Measurements from ENCODE around the gene FBXL7. TPM values are rescaled to one million over a fixed set of nuclear protein-coding genes. Genes with fewer than 3 reads are reported as not detected.

The FBXL7 gene
- polyA plus RNA-seq, 4 donors = 0.22 to 4.2 (median 2.7) TPM

DNA sequence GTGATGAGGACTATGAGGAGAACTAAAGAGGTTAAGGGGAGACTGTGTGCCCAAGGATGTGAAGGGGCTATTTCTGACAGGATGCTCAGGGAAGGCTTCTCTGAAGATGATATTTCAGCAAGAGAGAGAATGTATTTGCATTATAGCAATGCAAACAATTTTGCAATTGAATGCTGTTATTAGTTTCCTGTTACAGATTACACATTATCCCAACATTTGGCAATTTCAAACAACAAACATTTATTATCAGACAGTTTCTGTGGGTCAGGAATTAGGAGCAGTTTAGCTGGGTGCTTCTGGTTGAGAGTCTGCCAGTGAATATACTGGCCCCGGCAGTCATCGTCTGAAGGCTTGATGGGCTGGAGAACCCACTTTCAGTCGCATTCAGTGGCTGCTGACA is 451.6 kb downstream of the FBXL7 start:
- Histone ChIP-seq H3K36me3 (ENCODE audit: control insufficient read depth in 3 of 3, insufficient read depth in 2 of 3, low read depth in 1 of 3, low read length in 3 of 3) (no peaks in the 10 kb centered on the region), H3K9me3 (ENCODE audit: control insufficient read depth in 2 of 2, insufficient read depth in 1 of 2, low read depth in 1 of 2, low read length in 1 of 2) (no peaks in the 10 kb centered on the region), H3K4me3 (ENCODE audit: low read depth in 1 of 3, low read length in 3 of 3) (no peak overlapping the region), H3K27me3 (ENCODE audit: control insufficient read depth in 3 of 3, insufficient read depth in 3 of 3, low read length in 3 of 3) (no peaks in the 10 kb centered on the region), H3K4me1 (ENCODE audit: control insufficient read depth in 3 of 3, insufficient read depth in 2 of 3, low read depth in 1 of 3, low read length in 2 of 3) (no peaks in the 10 kb centered on the region), H3K27ac (ENCODE audit: low read depth in 1 of 3, low read length in 2 of 3) (no peak overlapping the region)
- FAIRE-seq = no peak
- DNase-seq = no peak
- 89 to 92% (median 92%) methylated on average over 3 of the region's 3 CpGs for WGBS, 3 donors

DNA sequence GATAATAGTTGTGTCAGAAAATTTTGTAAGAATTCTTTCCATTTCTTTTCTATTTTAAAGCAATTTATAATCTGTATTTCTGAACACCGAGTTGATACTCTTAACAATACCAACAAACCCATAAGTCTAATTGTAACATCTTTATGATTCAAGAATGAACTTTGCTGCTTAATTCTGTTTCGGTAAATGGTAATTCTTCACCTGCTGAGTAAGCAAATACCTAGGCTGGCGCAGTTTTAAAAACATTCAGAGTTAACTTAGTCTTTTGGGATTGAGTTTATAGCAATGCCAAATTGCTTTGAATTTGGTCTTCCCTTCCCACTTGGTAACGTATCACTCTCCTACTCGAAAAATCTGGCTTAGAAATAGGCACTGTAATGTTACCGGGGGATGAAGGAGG is 456.6 kb downstream of the FBXL7 start:
- FAIRE-seq (no peak), DNase-seq (no peak)
- H3K4me1 ChIP-seq (ENCODE audit: control insufficient read depth in 3 of 3, insufficient read depth in 2 of 3, low read depth in 1 of 3, low read length in 2 of 3) = no peaks in the 10 kb centered on the region
- no peak overlapping the region for H3K27ac ChIP-seq (ENCODE audit: low read depth in 1 of 3, low read length in 2 of 3)
- H3K27me3 ChIP-seq (ENCODE audit: control insufficient read depth in 3 of 3, insufficient read depth in 3 of 3, low read length in 3 of 3) = no peaks in the 10 kb centered on the region
- no peak overlapping the region for H3K4me3 ChIP-seq (ENCODE audit: low read depth in 1 of 3, low read length in 3 of 3)
- no peaks in the 10 kb centered on the region for H3K36me3 ChIP-seq (ENCODE audit: control insufficient read depth in 3 of 3, insufficient read depth in 2 of 3, low read depth in 1 of 3, low read length in 3 of 3)
- no peaks in the 10 kb centered on the region for H3K9me3 ChIP-seq (ENCODE audit: control insufficient read depth in 2 of 2, insufficient read depth in 1 of 2, low read depth in 1 of 2, low read length in 1 of 2)
- 83 to 89% (median 87%) methylated on average over 6 of the region's 6 CpGs for WGBS, 3 donors

DNA sequence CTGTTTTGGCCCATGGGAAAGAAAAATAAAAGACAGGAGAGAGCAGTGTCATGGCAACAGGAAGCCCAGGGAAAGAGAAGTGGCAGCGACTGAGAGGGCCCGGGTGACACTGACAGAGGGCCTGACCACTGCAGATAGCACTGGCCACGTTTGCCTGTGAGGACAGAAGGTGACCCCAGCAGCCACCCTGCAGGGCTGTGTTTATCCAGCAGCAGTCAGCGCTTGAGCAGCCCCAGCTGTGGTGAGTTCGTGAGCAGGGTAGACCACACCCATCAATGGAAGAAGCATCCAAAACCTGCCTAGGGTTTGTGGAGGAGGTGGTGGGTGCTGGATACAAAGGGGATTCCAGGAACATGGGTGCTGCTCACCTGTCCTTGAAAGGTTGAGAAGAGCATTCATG is 457.1 kb downstream of the FBXL7 start:
- WGBS, 3 donors = 58 to 72% (median 64%) methylated on average over 5 of the region's 5 CpGs
- H3K36me3 ChIP-seq (ENCODE audit: control insufficient read depth in 3 of 3, insufficient read depth in 2 of 3, low read depth in 1 of 3, low read length in 3 of 3) = no peaks in the 10 kb centered on the region
- H3K27me3 ChIP-seq (ENCODE audit: control insufficient read depth in 3 of 3, insufficient read depth in 3 of 3, low read length in 3 of 3) = no peaks in the 10 kb centered on the region
- H3K27ac ChIP-seq (ENCODE audit: low read depth in 1 of 3, low read length in 2 of 3) = no peak overlapping the region
- FAIRE-seq (no peak), DNase-seq (no peak)
- no peaks in the 10 kb centered on the region for H3K4me1 ChIP-seq (ENCODE audit: control insufficient read depth in 3 of 3, insufficient read depth in 2 of 3, low read depth in 1 of 3, low read length in 2 of 3)
- no peaks in the 10 kb centered on the region for H3K9me3 ChIP-seq (ENCODE audit: control insufficient read depth in 2 of 2, insufficient read depth in 1 of 2, low read depth in 1 of 2, low read length in 1 of 2)
- no peak overlapping the region for H3K4me3 ChIP-seq (ENCODE audit: low read depth in 1 of 3, low read length in 3 of 3)

DNA sequence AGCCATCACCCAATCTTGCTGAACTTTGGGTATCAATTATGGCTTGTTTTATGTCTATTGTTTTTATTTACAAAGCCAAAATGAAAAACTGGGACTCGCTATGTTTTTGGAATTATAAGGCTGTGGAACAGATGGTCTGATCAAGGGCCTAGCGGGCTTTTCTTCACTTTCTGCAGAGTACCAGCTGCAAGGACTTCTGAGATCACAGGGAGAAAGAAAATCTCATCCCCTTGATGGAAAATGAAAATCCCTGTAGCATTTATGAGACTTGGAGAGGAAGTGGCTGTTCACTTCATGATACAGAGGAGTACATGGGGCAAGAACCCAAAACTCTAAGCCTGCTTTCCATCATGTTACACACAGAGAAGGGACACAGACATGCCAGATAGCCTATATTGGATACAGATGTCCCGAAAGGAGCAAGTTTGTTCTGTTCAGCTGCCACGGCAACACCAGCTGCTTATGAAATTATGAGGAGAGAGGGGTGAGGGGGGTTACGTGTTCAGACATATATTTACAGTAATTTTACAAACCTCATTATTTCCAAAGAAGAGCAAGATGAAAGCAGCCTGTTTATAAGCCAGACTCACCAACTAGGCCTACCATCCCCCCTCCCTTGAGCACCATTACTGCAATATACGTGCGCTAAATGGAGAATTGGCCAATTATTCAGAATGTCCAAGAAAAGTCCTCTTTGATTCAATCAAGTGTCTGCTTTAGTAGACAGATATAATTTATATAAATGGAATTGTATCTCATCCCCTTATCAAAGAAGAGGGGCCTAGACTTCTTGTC is 459.6 kb downstream of the FBXL7 start:
- peak in 1 of 2 donors; percentile 14 for DNase-seq
- H3K36me3 ChIP-seq (ENCODE audit: control insufficient read depth in 3 of 3, insufficient read depth in 2 of 3, low read depth in 1 of 3, low read length in 3 of 3) = no peaks in the 10 kb centered on the region
- no peak overlapping the region for H3K4me3 ChIP-seq (ENCODE audit: low read depth in 1 of 3, low read length in 3 of 3)
- WGBS, 3 donors = 73 to 84% (median 79%) methylated on average over 7 of the region's 7 CpGs
- no peaks in the 10 kb centered on the region for H3K9me3 ChIP-seq (ENCODE audit: control insufficient read depth in 2 of 2, insufficient read depth in 1 of 2, low read depth in 1 of 2, low read length in 1 of 2)
- no peaks in the 10 kb centered on the region for H3K4me1 ChIP-seq (ENCODE audit: control insufficient read depth in 3 of 3, insufficient read depth in 2 of 3, low read depth in 1 of 3, low read length in 2 of 3)
- no peaks in the 10 kb centered on the region for H3K27me3 ChIP-seq (ENCODE audit: control insufficient read depth in 3 of 3, insufficient read depth in 3 of 3, low read length in 3 of 3)
- H3K27ac ChIP-seq (ENCODE audit: low read depth in 1 of 3, low read length in 2 of 3) = no peak overlapping the region
- no peak for FAIRE-seq

DNA sequence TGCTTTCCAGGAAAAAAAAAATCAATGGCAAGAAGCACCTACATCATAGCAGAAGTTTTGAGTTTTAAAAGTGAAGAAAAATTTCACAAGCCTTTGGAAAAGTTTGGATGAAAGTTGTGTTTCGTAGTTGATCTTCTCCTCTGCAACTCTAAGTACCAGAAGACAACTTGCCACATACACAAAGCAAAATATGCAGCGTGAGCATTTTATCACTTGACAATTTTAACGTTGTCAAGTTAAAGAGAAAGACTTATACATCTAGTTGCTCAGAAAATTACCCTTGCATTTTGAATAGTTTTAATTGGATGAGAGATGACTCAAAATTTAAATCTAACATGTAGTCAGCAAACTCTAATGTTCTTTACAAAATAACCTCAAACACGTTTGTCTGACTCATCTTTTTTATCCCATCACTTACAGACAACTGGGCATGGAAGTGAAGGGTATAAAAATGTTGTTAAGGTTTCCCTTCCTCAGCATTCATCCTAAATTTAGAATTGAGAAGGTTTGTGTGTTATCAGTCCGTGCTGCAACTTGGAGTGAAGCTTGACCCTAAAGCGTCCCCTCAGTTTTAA is 466.2 kb downstream of the FBXL7 start:
- no peaks in the 10 kb centered on the region for H3K27me3 ChIP-seq (ENCODE audit: control insufficient read depth in 3 of 3, insufficient read depth in 3 of 3, low read length in 3 of 3)

DNA sequence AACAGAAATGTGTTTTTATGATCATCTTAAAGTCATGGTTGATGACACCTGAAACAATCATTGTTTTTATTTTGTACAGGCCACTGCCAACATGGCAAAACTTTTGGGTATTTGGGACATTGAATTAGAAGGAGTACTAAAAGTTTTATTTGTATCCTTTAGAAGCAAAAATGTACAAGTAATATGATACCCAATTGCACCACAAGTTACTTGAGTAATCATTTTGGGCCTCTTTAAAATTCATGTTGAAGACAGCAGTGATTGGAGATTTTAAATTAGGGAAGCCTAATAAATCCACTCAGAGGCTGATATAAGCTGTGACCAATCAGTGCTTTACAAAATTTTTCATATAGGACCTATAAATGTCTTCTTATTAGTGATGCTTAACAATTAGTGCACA is 466.7 kb downstream of the FBXL7 start:
- no peaks in the 10 kb centered on the region for H3K4me1 ChIP-seq (ENCODE audit: control insufficient read depth in 3 of 3, insufficient read depth in 2 of 3, low read depth in 1 of 3, low read length in 2 of 3)
- no peaks in the 10 kb centered on the region for H3K27me3 ChIP-seq (ENCODE audit: control insufficient read depth in 3 of 3, insufficient read depth in 3 of 3, low read length in 3 of 3)
- no peaks in the 10 kb centered on the region for H3K9me3 ChIP-seq (ENCODE audit: control insufficient read depth in 2 of 2, insufficient read depth in 1 of 2, low read depth in 1 of 2, low read length in 1 of 2)
- FAIRE-seq (no peak), DNase-seq (no peak)
- no peak overlapping the region for H3K4me3 ChIP-seq (ENCODE audit: low read depth in 1 of 3, low read length in 3 of 3)
- H3K36me3 ChIP-seq (ENCODE audit: control insufficient read depth in 3 of 3, insufficient read depth in 2 of 3, low read depth in 1 of 3, low read length in 3 of 3) = no peaks in the 10 kb centered on the region
- H3K27ac ChIP-seq (ENCODE audit: low read depth in 1 of 3, low read length in 2 of 3) = no peak overlapping the region

More for the DNA sequence above, 466.2 kb downstream of the FBXL7 start:
- 59 to 68% (median 67%) methylated on average over 6 of the region's 6 CpGs for WGBS, 3 donors
- Histone ChIP-seq H3K27ac (ENCODE audit: low read depth in 1 of 3, low read length in 2 of 3) (no peak overlapping the region), H3K4me3 (ENCODE audit: low read depth in 1 of 3, low read length in 3 of 3) (no peak overlapping the region), H3K9me3 (ENCODE audit: control insufficient read depth in 2 of 2, insufficient read depth in 1 of 2, low read depth in 1 of 2, low read length in 1 of 2) (no peaks in the 10 kb centered on the region), H3K36me3 (ENCODE audit: control insufficient read depth in 3 of 3, insufficient read depth in 2 of 3, low read depth in 1 of 3, low read length in 3 of 3) (no peaks in the 10 kb centered on the region), H3K4me1 (ENCODE audit: control insufficient read depth in 3 of 3, insufficient read depth in 2 of 3, low read depth in 1 of 3, low read length in 2 of 3) (no peaks in the 10 kb centered on the region)
- DNase-seq = no peak
- FAIRE-seq = no peak

DNA sequence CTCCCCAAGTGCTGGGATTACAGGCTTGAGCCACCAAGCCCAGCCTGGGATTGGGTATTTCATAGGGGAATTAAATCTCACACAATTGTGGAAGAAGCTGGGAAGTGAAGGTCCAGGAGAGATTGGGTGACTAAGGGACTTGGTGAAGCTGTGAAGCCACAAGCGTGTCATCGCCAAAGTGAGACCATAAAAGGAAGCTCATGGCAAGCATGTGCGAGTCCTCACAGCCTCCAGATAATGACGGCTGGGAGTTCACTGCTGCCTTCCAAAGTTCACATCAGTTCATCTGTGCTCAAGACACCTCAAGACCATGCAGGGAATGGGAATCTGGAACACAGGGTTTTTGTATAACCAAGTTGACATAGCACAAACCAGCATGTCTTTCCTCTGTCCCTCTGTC is 469.0 kb downstream of the FBXL7 start:
- 69 to 73% (median 72%) methylated on average over 4 of the region's 4 CpGs for WGBS, 3 donors
- H3K4me3 ChIP-seq (ENCODE audit: low read depth in 1 of 3, low read length in 3 of 3) = no peak overlapping the region
- no peaks in the 10 kb centered on the region for H3K9me3 ChIP-seq (ENCODE audit: control insufficient read depth in 2 of 2, insufficient read depth in 1 of 2, low read depth in 1 of 2, low read length in 1 of 2)
- H3K4me1 ChIP-seq (ENCODE audit: control insufficient read depth in 3 of 3, insufficient read depth in 2 of 3, low read depth in 1 of 3, low read length in 2 of 3) = no peaks in the 10 kb centered on the region
- DNase-seq = no peak
- FAIRE-seq = no peak
- H3K27ac ChIP-seq (ENCODE audit: low read depth in 1 of 3, low read length in 2 of 3) = no peak overlapping the region
- H3K27me3 ChIP-seq (ENCODE audit: control insufficient read depth in 3 of 3, insufficient read depth in 3 of 3, low read length in 3 of 3) = no peaks in the 10 kb centered on the region
- no peaks in the 10 kb centered on the region for H3K36me3 ChIP-seq (ENCODE audit: control insufficient read depth in 3 of 3, insufficient read depth in 2 of 3, low read depth in 1 of 3, low read length in 3 of 3)

DNA sequence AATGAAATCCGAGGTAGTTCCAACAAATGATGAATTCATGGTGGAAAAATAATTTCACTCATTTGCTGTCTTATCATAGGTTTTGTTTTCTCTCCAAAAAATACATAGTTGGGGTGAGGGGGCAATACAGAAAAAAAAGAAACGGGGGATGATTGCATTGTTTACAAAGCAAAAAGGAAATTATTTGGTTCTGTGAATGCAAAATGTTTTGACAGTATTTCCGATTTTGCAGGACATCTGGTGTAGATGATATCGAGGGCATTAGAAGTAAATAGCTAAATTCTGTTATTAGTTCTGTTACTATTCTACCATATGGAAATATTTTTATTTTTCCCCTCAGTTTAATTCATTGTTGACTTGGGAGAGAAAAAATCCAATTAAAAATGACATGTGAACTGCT is 477.9 kb downstream of the FBXL7 start:
- no peak overlapping the region for H3K27ac ChIP-seq (ENCODE audit: low read depth in 1 of 3, low read length in 2 of 3)
- DNase-seq = no peak
- no peaks in the 10 kb centered on the region for H3K9me3 ChIP-seq (ENCODE audit: control insufficient read depth in 2 of 2, insufficient read depth in 1 of 2, low read depth in 1 of 2, low read length in 1 of 2)
- FAIRE-seq = no peak
- H3K4me3 ChIP-seq (ENCODE audit: low read depth in 1 of 3, low read length in 3 of 3) = no peak overlapping the region
- WGBS, 3 donors = 63 to 66% (median 66%) methylated on average over 4 of the region's 4 CpGs
- no peaks in the 10 kb centered on the region for H3K4me1 ChIP-seq (ENCODE audit: control insufficient read depth in 3 of 3, insufficient read depth in 2 of 3, low read depth in 1 of 3, low read length in 2 of 3)
- H3K27me3 ChIP-seq (ENCODE audit: control insufficient read depth in 3 of 3, insufficient read depth in 3 of 3, low read length in 3 of 3) = no peaks in the 10 kb centered on the region
- no peaks in the 10 kb centered on the region for H3K36me3 ChIP-seq (ENCODE audit: control insufficient read depth in 3 of 3, insufficient read depth in 2 of 3, low read depth in 1 of 3, low read length in 3 of 3)

DNA sequence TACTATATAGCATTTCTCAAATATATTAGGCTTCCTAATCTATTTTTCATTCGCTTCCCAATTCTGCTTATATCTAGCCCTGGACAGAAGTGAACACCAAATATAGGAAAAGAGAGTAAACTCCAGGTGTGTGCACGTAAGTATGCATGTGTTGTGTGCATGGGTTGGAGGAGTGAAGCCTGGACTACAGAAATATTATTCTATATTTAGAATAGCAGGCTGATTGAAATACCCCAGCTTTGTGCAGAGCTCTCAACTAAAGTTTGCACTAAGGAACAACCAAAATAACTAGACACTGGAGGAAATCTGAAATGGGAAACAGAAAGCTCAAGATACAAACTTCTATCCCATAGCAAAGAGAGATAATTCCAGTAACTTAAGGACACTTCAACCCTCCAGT is 480.9 kb downstream of the FBXL7 start:
- H3K36me3 ChIP-seq (ENCODE audit: control insufficient read depth in 3 of 3, insufficient read depth in 2 of 3, low read depth in 1 of 3, low read length in 3 of 3) = no peaks in the 10 kb centered on the region
- no peaks in the 10 kb centered on the region for H3K27me3 ChIP-seq (ENCODE audit: control insufficient read depth in 3 of 3, insufficient read depth in 3 of 3, low read length in 3 of 3)
- WGBS, 3 donors = 64 to 88% (median 86%) methylated on average over 2 of the region's 2 CpGs
- H3K4me3 ChIP-seq (ENCODE audit: low read depth in 1 of 3, low read length in 3 of 3) = no peak overlapping the region
- no peak overlapping the region for H3K27ac ChIP-seq (ENCODE audit: low read depth in 1 of 3, low read length in 2 of 3)
- H3K4me1 ChIP-seq (ENCODE audit: control insufficient read depth in 3 of 3, insufficient read depth in 2 of 3, low read depth in 1 of 3, low read length in 2 of 3) = no peaks in the 10 kb centered on the region
- FAIRE-seq (no peak), DNase-seq (no peak)
- no peaks in the 10 kb centered on the region for H3K9me3 ChIP-seq (ENCODE audit: control insufficient read depth in 2 of 2, insufficient read depth in 1 of 2, low read depth in 1 of 2, low read length in 1 of 2)
